Stimulated activated CD8-positive, alpha-beta memory T cell treated with anti-CD3 and anti-CD28 coated beads, Interleukin-15, amount 100 ng/mL, for 1 hour (primary cell): ENCODE measurements around the gene NR2F2.

Experiments
- DNase-seq: peaks from one replicate; pipeline ENCODE4 v3.0.0-alpha.2; 2020; ENCODE audit warnings: low read depth

The NR2F2 gene

GRCh38 chr15:96330450-96331143 is at the start of gene NR2F2:
NR2F2 (plus strand) TSS chr15:96330700; CDS start chr15:96332106, 1,406 bp downstream.
- DNase-seq = no peak

DNA sequence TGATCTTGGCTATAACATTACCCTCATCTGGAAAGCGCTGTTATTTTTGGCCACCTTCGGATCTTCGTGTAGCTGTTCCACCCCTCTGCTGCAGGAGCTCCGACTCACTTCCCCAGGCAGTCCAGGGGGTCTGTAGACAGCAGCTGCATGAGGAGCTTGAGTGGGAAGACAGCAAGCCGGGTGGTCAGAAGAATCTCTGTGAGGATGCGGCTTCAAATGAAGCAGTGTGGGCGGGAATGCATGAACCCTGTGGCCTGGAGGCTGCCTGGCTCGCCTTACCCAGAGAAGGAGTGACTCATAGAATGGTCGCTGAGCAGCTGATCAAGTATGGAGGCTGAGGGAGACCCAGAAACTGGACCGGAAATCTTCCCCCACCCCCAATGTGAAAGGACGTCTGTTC is 45.2 kb upstream of the NR2F2 start:
- no peak for DNase-seq

GRCh38 chr15:96285729-96286254 is 44.7 kb upstream of the NR2F2 start:
- DNase-seq = no peak

DNA sequence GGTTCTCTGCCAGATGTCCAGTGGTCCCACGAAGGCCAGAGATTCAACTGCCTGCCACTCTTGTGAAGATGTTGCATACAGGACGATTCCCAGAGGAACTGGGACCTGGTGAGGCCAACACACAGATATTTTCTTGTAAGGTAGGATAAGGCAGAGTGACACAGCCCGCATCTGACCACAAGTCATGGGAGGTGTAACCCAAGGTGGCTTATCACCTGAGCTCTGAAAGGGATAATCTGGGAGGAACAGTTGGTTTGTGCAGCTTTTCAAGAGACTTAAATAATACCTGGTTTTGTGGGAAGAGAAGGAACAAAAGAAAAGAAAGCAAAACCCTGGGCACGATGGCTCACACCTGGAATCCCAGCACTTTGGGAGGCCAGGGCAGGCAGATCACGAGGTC is 39.8 kb upstream of the NR2F2 start:
- no peak for DNase-seq

GRCh38 chr15:96292635-96293034 is 37.9 kb upstream of the NR2F2 start:
- no peak for DNase-seq

DNA sequence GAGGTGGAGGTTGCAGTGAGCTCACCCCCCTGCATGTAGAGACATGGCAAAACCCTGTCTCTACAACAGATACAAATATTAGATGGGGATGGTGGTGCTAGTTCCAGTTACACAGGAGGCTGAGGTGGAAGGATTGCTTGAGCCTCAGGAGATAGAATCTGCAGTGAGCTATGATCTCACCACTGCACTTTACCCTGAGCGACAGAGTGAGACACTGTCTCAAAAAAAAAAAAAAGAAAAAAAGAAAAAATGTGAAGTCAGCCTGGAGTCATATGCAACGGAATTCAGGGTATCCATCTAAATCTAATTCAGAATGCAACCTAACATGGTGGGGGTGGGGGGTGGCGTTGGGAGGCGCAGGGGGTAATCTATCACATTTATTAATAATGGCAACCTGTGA is 37.1 kb upstream of the NR2F2 start:
- no peak for DNase-seq

GRCh38 chr15:96294766-96295165 is 35.7 kb upstream of the NR2F2 start:
- DNase-seq = no peak

GRCh38 chr15:96296264-96296663 is 34.2 kb upstream of the NR2F2 start:
- no peak for DNase-seq

- no peak for DNase-seq
These were observed 32.7 kb upstream of the NR2F2 start for GRCh38 chr15:96297783-96298182.

DNA sequence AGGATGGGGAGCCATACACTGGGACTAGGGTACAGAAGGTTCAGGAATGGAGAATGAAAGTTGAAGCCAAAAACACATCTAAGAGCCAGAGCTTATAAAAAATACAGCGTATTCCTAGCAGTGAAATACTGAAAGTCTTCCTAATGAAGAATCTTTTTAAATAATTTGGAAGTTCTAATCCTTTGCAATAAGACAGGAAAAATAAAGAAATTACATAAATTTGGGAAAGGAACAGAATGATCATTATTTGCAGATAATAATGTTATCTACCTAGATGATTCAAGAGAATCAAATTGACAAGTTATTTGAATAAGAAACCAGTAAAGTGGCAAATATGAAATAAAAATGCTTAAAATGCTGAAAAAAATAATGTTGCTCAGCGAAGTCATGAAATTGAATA is 32.3 kb upstream of the NR2F2 start:
- no peak for DNase-seq

DNA sequence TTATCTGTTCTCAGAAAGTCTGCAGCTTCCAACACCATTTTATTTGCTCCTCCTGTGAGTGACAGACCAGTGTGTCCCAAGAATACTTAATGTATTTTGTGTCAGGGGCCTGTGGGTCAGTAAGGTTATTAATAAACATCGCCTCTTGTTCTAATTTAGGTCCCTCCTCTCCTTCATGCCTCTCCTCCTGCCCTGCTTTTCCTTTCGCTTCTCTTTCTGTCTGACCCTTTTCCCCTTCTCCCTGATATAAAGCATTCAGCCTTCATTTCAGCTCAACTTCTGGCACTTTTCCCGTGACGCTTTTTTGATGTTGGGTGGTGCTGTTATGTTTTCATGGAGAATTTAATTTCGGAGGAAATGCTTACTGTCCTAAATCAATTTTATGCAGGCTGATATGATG is 29.7 kb upstream of the NR2F2 start:
- no peak for DNase-seq

- no peak for DNase-seq
These were observed 26.9 kb upstream of the NR2F2 start for GRCh38 chr15:96303503-96304056.

GRCh38 chr15:96304839-96305238 is 25.7 kb upstream of the NR2F2 start:
- no peak for DNase-seq

GRCh38 chr15:96306321-96306720 is 24.2 kb upstream of the NR2F2 start:
- DNase-seq = no peak

DNA sequence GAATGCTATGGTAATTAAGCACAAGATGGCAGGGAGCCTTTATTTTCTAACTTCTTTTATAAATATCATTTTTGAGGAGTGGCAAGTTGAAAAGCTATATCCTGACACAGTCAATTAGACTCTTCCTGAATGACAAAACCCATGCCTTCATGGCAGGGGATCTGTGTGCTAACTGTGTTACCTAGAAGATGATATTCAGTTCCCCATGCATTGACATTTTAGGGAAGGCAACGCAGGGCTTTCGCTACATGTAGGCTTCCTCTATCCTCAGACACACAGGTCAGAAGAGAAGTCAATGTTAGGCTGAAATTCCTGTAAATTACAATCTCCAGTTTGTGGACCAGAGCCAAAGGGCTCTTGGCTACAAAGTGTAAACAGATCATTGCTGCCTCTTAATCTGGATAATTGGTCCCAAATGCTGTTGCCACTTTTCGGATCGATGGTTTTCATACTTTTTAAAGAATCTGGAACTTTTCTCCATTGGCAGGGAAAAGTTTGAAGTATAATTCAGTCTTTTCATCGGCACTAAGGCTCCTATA is 22.6 kb upstream of the NR2F2 start:
- no peak for DNase-seq

GRCh38 chr15:96309143-96309660 is 21.3 kb upstream of the NR2F2 start:
- DNase-seq = no peak

- DNase-seq = no peak
These were observed 19.1 kb upstream of the NR2F2 start for GRCh38 chr15:96311256-96311955.

GRCh38 chr15:96311956-96312294 is 18.6 kb upstream of the NR2F2 start:
- DNase-seq = no peak

DNA sequence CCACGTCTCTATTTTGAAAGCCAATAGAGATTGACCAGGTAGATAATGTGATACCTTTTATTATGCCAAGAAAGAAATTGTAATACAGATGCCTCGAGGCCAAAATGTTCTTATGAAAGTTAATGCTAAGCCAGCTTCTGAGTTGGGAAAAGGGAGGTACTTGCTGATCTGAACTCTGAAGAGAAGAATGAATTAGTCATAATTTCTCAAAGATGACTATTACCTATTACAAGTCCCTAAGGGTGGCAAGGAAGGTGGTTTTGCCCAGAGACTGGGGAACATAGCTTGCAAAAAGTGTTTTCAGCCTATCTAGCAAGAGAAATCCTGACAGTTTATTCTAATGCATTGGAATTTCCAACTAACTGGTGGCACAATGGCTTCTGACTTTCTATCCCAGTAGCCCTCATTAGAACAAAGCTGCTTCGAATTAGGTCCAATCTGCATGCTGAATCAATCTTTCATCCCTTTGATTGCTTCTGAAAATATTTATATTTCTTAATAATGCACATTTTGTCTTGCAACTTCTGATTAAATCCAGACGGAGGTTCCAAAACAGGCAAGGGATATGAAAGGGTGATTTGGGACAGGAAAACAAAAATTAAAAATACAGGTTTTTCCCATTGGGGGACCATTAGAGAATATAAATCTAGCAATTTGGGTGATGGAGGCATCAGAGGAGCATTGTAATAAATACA is 17.7 kb upstream of the NR2F2 start:
- DNase-seq = no peak

GRCh38 chr15:96314518-96314917 is 16.0 kb upstream of the NR2F2 start:
- DNase-seq = no peak

GRCh38 chr15:96314963-96315362 is 15.5 kb upstream of the NR2F2 start:
- no peak for DNase-seq

- no peak for DNase-seq
These were observed 13.4 kb upstream of the NR2F2 start for GRCh38 chr15:96316953-96317629.
